MM.1S (cell line): ENCODE measurements around the gene PPP1CC.

ENCODE experiments used
- CTCF ChIP-seq: fragments of 300-600 bp; sonication (generic); IDR thresholded peaks from 2 replicates; pipeline ENCODE4 v1.5.1; 2016; ENCODE audit warnings: antibody characterized with exemption, low read length, mixed read lengths
- EZH2 ChIP-seq: fragments of 300-600 bp; sonication (generic); optimal IDR thresholded peaks from 2 replicates; pipeline ENCODE3; 2017; ENCODE audit warnings: low read depth, mild to moderate bottlenecking, antibody characterized with exemption, low read length, mixed read lengths
- EZH2phosphoT487 ChIP-seq: fragments of 300-600 bp; sonication (generic); IDR thresholded peaks from 2 replicates; pipeline ENCODE4 v1.6.1; 2018; ENCODE audit warnings: antibody characterized with exemption, low read length

DNA sequence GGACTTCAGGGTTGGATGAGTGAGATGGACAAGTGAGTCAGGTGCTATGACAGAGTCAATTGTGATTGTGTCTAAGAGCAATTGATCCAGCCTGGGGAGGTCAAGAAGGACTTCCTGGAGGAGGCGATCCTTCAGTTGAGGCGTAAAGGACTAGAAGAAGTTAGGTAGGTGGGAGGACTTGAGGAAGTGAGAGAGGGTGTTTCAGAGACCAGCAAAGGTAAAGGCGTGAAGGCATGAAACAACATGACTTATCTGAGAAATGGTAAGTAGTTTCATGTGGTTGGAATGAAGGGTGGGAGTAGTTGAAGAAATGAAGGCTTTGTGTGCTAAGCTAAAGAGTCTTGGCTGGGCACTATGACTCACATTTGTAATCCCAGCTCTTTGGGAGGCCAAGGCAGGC is 48.9 kb upstream of the PPP1CC start:
- no peak for TF ChIP-seq CTCF
- TF ChIP-seq EZH2: no peak
- no peak for TF ChIP-seq EZH2phosphoT487
